MM.1S (cell line): ENCODE measurements around the gene FAM53C.

Experiments used
- DNase-seq: peaks from one replicate; pipeline ENCODE4 v3.0.0-alpha.2; 2015
- H2AFZ ChIP-seq: fragments of 300-600 bp; sonication (generic); 2 replicates; pipeline ENCODE4 v1.6.0; 2016; ENCODE audit warnings: antibody characterized with exemption, low read length
- H3F3A ChIP-seq: fragments of 300-600 bp; sonication (generic); 2 replicates; pipeline ENCODE4 v1.6.1; 2016; ENCODE audit warnings: mild to moderate bottlenecking, antibody characterized with exemption, low read length, moderate library complexity, mixed read lengths; ENCODE audit not compliant: insufficient read depth
- H3K27ac ChIP-seq: fragments of 300-600 bp; sonication (generic); 2 replicates; pipeline ENCODE4 v1.5.1; 2016; ENCODE audit warnings: mild to moderate bottlenecking, low read length
- H3K27me3 ChIP-seq: fragments of 300-600 bp; sonication (generic); replicated peaks from 2 replicates; pipeline ENCODE4 v1.6.0; 2016; ENCODE audit warnings: low read length; ENCODE audit not compliant: insufficient read depth
- H3K36me3 ChIP-seq: fragments of 300-600 bp; sonication (generic); replicated peaks from 2 replicates; pipeline ENCODE4 v1.6.1; 2016; ENCODE audit warnings: mild to moderate bottlenecking, low read length, mixed read lengths; ENCODE audit not compliant: insufficient read depth
- H3K4me1 ChIP-seq: fragments of 300-600 bp; sonication (generic); 2 replicates; pipeline ENCODE4 v1.6.1; 2016; ENCODE audit warnings: low read length, mixed read lengths
- H3K4me2 ChIP-seq: fragments of 300-600 bp; sonication (generic); 2 replicates; pipeline ENCODE4 v1.6.0; 2016; ENCODE audit warnings: low read depth, low read length
- H3K4me3 ChIP-seq: fragments of 300-600 bp; sonication (generic); 2 replicates; pipeline ENCODE4 v1.5.1; 2016; ENCODE audit warnings: low read length, mixed read lengths
- H3K79me2 ChIP-seq: fragments of 300-600 bp; sonication (generic); 2 replicates; pipeline ENCODE4 v1.6.1; 2016; ENCODE audit warnings: mixed run types, low read length, mixed read lengths
- H3K9ac ChIP-seq: fragments of 300-600 bp; sonication (generic); 2 replicates; pipeline ENCODE4 v1.6.1; 2016; ENCODE audit warnings: low read length, mixed read lengths
- H3K9me2 ChIP-seq: fragments of 300-600 bp; sonication (generic); replicated peaks from 2 replicates; pipeline ENCODE4 v1.6.1; 2016; ENCODE audit warnings: mild to moderate bottlenecking, low read length, mixed read lengths; ENCODE audit not compliant: insufficient read depth
- H3K9me3 ChIP-seq: fragments of 300-600 bp; sonication (generic); replicated peaks from 2 replicates; pipeline ENCODE4 v1.6.1; 2016; ENCODE audit warnings: mild to moderate bottlenecking, low read length, mixed read lengths; ENCODE audit not compliant: insufficient read depth
- H4K20me1 ChIP-seq: fragments of 300-600 bp; sonication (generic); 2 replicates; pipeline ENCODE4 v1.6.1; 2016; ENCODE audit warnings: mild to moderate bottlenecking, low read length, moderate library complexity, mixed read lengths; ENCODE audit not compliant: insufficient read depth
- EZH2 ChIP-seq: fragments of 300-600 bp; sonication (generic); optimal IDR thresholded peaks from 2 replicates; pipeline ENCODE3; 2017; ENCODE audit warnings: low read depth, mild to moderate bottlenecking, antibody characterized with exemption, low read length, mixed read lengths
- EZH2phosphoT487 ChIP-seq: fragments of 300-600 bp; sonication (generic); IDR thresholded peaks from 2 replicates; pipeline ENCODE4 v1.6.1; 2018; ENCODE audit warnings: antibody characterized with exemption, low read length
- TF ChIP-seq, protein P1 (sequence below): fragments of 300-600 bp; sonication (generic); IDR thresholded peaks from 2 replicates; pipeline ENCODE4 v1.5.1; 2016; ENCODE audit warnings: antibody characterized with exemption, low read length, mixed read lengths

FAM53C gene

DNA sequence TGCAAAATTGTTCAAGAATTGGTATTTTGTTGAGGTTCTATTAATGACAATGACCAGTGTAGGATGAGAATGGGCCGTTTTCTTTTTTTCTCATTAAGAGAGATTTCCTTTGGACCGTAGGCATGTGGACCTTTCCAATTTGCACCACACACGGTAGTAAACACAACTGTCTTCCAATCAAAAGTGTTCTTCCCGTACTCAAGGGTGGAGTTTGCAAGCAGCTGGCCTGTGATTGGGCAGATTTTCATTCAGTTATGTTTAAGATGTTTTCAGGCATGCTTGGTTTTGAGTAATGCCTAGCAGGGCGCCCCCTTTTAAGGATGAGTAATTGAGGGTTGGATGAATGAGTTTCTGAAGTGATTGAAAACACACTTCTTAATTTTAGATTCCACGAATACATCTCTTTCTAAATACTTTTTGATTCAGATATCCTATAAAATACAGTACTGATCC is 16.9 kb downstream of the FAM53C start:
- H3K9me2 ChIP-seq = no peaks in the 10 kb centered on the region
- H3K9ac ChIP-seq = no peak overlapping the region
- H3K9me3 ChIP-seq = no peaks in the 10 kb centered on the region
- H3K4me2 ChIP-seq = peak overlapping the region; percentile 85
- peaks cover 17% of the 10 kb centered on the region; the same call in 1 of the 2 replicates for H3K4me1 ChIP-seq
- H3F3A ChIP-seq = peaks cover 10% of the 10 kb centered on the region
- H2AFZ ChIP-seq = no peak overlapping the region
- no peaks in the 10 kb centered on the region for H3K27me3 ChIP-seq
- no peak overlapping the region for H3K27ac ChIP-seq
- TF ChIP-seq, protein P1, sequence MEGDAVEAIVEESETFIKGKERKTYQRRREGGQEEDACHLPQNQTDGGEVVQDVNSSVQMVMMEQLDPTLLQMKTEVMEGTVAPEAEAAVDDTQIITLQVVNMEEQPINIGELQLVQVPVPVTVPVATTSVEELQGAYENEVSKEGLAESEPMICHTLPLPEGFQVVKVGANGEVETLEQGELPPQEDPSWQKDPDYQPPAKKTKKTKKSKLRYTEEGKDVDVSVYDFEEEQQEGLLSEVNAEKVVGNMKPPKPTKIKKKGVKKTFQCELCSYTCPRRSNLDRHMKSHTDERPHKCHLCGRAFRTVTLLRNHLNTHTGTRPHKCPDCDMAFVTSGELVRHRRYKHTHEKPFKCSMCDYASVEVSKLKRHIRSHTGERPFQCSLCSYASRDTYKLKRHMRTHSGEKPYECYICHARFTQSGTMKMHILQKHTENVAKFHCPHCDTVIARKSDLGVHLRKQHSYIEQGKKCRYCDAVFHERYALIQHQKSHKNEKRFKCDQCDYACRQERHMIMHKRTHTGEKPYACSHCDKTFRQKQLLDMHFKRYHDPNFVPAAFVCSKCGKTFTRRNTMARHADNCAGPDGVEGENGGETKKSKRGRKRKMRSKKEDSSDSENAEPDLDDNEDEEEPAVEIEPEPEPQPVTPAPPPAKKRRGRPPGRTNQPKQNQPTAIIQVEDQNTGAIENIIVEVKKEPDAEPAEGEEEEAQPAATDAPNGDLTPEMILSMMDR = peak; percentile 17
- TF ChIP-seq EZH2 = no peak
- H3K4me3 ChIP-seq = peak overlapping the region; percentile 97
- no peaks in the 10 kb centered on the region for H3K36me3 ChIP-seq
- H4K20me1 ChIP-seq = peaks cover 12% of the 10 kb centered on the region
- peak; percentile 74 for DNase-seq
- H3K79me2 ChIP-seq = peaks cover 69% of the 10 kb centered on the region

DNA sequence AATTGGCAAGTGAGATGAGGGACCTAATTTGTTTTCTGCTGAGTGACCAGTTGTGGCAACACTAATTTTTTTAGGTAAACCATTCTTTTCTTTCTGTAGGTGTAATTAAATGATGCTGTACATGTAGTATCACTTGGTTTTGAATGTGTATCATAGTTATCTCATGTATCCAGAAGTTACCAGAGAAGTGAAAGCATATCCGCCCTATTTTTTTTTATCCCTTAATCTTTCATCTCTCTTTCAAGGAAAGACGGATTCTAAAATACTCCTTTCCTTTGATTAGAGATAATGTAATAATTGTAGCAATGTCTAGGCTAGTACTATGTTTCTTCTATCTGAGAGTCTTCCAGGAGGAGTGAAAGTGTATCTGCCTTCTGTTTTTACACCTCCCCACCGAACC is 21.6 kb downstream of the FAM53C start:
- TF ChIP-seq EZH2 (no peak), EZH2phosphoT487 (no peak)
- TF ChIP-seq, protein P1 = no peak
- Histone ChIP-seq H2AFZ (no peak overlapping the region), H3K4me2 (no peak overlapping the region), H3K79me2 (peaks cover 94% of the 10 kb centered on the region), H3K4me1 (peaks cover 12% of the 10 kb centered on the region; the same call in 1 of the 2 replicates), H3K27me3 (no peaks in the 10 kb centered on the region), H3K9me2 (no peaks in the 10 kb centered on the region), H4K20me1 (peaks cover 18% of the 10 kb centered on the region), H3K36me3 (no peaks in the 10 kb centered on the region), H3K9me3 (no peaks in the 10 kb centered on the region), H3K4me3 (no peak overlapping the region), H3F3A (no peaks in the 10 kb centered on the region), H3K27ac (no peak overlapping the region), H3K9ac (no peak overlapping the region)
- DNase-seq = no peak

DNA sequence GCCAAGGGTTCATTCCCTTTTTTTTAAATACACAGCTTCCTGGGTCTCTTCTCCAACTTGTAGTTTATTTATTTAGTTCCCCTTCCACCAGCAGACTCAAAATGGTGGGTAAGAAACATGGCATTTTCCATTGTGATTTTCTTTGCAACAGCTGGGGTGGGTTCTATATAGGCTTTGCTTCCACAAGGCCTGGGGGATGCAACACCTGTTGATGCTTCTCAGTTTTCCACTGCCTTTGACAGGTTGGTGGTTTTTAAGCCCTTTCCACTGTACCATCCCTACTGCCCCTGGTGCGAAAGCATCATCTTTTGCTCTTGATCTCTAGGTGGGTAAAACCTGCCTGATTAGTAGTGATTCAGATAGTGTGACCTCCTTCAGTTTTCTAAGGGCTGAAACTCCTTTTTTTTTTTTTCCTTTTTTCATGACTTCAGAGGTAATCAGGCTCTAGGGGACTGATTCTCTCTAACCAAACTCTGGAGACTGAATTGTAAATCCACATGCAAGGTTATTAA is 22.9 kb downstream of the FAM53C start:
- DNase-seq = no peak
- H3F3A ChIP-seq = no peaks in the 10 kb centered on the region
- H3K9ac ChIP-seq = no peak overlapping the region
- H2AFZ ChIP-seq = no peak overlapping the region
- H3K4me2 ChIP-seq = no peak overlapping the region
- no peaks in the 10 kb centered on the region for H3K36me3 ChIP-seq
- H4K20me1 ChIP-seq = peaks cover 17% of the 10 kb centered on the region
- H3K4me3 ChIP-seq = no peak overlapping the region
- TF ChIP-seq, protein P1 = no peak
- TF ChIP-seq EZH2phosphoT487 (no peak), EZH2 (no peak)
- no peaks in the 10 kb centered on the region for H3K9me3 ChIP-seq
- H3K4me1 ChIP-seq = no peaks in the 10 kb centered on the region
- no peaks in the 10 kb centered on the region for H3K27me3 ChIP-seq
- H3K79me2 ChIP-seq = peaks cover 94% of the 10 kb centered on the region
- no peaks in the 10 kb centered on the region for H3K9me2 ChIP-seq
- H3K27ac ChIP-seq = no peak overlapping the region
